AG08396 (cell line): ENCODE results near the gene CAMKMT.

ENCODE experiments used
- DNase-seq: peaks from one replicate; pipeline ENCODE4 v3.0.0; 2012; ENCODE audit warnings: low spot score, mixed read lengths

The CAMKMT gene

DNA sequence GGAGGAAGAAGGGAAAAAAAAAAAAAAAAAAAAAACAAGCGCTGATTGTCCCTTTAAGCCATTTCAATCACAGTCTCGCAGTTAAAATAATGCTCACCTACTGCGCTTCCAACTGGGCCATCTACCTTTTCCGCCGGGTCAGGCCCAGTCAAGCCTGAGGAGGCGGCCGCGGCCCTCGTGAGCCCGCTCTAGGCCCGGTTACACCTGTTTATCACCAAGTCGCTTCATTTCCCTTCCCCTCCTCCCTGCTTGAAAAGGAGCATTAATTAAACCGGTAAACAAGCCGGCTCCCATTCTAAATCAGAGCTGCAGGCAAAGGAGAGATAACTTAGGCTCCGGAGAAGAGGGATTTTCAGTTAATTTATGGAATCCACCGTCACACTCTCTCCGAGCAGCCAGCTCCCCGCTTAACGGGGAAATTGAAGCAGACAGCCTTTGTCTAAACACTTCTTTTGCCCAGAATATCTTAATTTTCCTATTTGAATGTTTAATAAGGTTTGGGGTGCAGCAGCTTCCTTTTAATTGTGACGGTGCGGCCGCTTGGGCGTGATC lies 439.6 kb downstream of the CAMKMT start:
- DNase-seq = no peak

DNA sequence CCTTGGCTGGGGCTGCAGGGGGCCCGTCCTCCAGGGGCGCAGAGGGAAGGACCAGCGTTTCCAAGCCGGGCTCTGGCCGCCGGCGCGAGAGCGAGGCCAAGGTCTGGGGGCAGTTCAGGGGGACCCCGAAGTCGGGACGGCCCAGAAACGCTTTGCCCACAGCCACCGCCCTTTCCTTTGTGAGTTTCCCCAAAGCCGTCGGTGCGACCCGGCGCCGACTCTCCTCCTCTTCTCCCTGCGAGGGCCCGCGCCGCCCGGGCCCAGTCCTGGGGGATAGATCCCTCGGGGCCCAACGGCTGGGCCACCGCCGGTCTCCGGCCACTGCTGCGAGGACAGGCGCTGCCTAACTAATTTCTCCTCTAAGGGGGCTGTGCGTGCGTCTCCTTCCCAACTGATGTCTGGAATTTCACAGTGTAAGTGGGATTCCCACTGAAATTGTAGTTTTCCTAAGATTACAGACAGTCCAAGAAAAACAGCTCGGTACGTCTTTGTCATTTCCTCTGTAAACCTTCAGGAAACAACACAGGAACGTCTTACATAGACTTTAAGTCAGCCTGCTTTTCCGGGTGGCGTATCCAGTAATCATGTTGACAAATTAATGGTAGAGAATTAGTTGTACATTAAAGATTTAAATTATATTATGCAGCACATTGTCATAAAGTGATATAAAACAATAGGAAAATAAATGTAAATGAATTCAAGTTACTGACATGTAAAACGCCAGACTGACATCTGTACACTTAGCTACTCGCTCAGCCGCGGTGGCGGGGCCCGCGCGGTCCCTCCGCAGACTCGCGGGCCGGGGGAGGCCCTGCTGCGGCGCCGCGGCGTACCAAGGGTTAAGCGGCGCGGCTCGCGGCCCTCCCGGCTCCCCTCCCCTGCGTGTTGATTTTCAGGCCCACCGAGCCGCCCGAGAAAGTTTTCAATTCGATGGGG lies 440.4 kb downstream of the CAMKMT start:
- no peak for DNase-seq

DNA sequence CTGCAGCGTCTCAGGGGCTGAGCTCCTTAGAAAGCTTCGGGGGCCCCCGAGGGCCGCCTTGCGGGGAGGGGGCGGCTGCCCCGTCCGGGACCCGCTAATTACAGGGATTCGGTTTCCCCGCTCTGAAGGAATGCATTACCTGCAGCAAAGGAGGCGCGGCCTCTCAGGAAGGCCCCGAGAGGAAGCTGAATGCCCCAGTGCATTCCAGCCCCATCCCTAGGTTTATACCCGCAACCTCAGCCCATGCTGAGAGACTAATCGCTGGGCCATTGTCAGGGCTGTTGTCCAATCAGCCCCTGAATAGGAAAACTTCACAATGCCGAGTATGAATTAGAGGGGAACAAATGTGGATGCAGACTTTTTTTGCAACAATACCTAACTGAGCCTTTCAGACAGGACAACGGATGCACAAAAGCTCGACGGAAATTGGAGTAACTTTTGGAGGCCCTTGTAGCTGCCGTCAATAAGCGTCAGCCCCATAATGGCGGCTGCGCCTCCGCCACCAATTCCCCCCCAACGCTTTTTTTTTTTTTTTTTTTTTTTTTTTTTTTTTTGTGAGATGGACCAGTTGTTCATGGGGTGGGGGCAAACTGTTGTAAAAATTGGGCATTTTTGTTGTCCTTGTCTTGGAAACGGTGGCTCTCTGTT lies 441.2 kb downstream of the CAMKMT start:
- DNase-seq = no peak

DNA sequence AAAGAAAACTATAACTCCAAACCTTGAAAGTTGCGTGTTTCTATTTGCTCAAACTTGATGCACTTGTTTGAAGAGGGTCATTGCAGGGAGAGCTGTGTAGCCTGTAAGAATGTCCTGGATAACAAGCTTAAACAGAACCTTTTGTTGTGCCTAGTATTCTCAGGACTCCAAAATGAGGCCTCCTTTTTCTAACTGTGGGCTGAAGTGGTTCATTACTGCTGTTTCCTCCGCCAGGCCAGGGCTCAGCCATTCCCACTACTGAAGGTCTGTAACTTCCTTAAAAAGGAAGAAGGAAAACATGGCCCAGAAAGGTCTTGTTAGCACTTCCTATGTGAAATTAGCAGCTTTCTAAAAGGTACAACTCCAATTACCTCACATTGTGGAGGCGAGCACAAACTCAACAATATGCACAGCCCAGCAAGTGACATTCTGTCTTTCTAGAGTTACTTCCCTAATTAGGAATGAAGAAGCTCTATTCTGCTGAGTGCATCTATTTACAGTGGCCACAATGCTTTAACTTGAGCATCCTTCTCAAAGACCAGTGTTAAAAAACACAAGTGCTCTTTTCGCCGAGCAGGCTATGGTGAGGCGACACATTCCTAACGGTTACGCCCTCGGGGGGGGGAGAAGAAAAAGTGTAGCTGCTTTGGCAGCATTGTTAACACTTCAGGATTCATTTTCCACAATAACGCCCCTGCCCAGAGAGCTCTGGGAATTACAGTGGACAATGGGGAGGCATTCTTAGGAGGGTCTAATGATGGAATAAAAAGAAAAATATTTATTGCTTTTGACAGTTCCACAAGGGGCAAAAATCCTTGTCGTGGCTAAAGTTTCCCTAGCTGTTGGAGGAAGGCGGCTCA lies 442.9 kb downstream of the CAMKMT start:
- no peak for DNase-seq

DNA sequence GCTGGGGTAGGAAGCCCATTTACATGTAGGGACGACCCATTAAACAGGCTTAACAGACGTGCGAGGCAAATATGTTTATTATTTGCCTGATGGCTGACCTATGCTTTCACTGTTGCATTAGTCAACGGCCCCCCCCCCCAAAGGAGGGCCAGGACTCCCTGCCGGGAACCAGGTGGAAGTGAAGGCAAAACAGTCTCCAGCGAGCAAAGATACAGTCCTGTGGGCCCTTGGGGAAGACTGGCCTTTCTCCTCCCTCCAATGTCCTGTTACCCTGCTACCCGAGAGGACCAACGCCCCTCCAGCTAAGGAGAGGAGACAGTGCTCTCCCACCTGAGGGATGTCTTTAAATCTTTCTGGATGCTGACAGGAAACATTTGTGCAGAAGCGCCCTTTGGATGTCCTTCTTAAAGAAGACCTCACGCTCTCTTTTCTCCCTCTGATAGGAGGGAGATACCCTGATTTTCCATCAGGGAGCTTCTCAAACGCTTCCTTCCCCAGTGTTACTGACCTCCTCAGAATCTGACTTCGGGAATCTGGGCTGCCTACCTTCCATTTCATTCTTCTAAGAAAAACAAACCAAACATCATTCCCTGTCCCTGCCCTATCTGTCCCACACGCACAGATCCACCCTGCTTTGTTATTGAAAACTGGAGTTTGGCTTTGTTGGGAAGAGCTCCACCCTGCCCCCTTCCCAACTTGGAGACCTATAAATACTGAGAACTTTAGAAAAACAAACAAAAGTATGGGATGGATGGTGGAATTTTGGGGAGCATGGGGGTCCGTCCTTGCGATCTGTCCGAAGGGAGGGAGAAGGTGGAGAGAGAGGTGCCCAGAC lies 443.9 kb downstream of the CAMKMT start:
- DNase-seq = no peak

DNA sequence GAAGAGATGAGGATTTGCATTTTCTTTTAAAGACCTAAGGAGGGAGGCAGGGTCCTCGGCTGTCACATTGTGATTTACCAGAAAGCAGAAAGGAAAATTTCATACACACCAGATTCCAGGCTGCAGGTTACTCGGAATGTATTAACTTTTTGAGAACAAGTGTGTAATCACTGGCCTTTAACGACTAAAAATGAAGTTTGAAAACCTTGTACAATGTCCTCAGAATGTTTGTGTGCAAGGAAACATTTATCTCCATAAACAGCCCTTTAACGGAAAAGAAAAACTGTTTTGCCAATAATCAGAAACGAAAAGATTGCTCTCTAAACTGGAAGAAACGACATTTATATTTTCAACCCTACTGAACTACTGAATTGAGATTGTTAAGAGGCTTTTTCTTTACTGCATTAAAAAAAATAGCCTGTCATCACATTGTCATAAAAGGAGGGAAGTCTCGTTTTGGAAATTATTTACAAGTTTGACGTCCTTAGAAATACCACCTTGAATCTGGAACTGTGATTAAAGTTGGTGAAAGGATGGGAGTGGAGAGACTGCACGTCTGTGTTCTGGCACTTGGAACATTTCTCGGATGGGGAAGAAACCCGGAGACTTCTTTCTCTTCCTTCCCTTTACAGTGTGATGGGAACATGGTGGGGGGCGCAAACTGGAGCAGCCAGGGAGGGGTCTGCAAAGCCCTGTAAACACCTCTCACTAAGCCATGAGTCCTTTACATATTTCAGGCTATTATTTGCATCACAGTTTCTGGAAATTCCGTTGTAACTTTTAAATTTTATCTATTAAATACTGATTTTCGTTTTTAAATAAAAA lies 445.7 kb downstream of the CAMKMT start:
- DNase-seq = no peak

DNA sequence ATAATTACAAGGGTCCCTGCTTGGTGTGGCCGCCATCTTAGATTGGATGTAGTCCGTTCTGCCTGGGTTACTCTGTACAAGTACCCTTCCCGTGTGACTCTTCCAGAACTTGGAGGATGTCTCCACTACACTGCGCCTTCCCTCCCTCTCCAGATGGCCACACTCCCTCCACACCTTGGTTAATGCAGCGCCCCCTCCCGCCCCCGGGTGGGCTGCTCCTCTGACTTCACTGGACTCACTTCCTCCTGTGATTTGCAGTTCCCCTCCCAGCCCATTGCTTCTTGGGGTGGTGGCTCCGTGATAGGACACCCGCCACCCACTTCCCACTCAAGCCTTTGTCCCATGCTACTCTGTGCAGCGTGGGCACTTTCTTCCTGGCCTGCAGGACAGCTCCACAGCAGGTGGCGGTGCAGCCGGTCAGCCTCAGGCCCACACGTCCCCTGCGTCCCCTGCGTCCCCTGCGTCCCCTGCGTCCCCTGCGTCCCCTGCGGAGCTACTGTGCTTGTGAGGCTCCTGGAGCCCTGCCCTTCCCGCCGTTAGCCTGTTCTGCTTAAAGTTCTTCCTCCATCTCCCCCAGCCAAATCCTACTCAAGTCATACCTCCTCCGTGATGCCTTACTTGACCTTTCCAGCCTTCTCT lies 449.3 kb downstream of the CAMKMT start:
- no peak for DNase-seq

DNA sequence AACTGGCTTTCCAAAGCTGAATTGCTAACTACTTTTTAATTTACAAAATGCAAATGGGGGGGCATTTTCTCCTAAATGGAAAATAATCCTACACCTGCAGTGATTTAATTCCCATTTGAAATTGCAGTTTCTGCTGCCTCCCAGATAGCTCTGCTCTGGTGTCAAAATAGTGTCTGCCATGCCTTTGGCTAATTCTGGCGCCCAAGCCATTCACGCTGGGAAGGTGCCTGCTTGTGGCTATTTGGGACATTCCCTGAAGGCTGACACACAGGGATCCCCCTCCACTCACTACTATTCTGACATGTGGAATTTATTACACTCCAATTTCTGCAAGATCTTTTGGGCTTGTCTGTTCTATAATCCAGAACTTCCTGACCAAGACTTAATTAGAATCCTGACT lies 451.4 kb downstream of the CAMKMT start:
- DNase-seq = no peak

DNA sequence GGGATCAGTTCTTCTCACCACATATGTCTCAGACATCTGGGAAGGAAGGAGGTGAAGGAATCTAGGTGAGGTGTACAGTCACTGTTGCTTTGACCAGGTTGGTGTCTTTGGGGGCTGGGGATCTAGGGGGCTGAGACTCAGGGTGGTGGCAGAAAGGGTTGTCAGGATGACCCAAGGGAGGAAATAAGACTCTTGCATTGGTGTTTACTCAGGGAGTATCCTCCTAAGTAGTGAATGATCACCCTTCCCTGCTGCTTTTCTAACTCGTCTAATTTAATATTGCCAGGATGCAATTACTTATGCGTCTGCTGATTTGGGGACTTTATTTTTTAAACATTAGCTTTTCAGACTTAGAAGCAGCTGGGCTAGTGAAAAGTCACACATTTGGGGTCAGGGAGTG lies 451.9 kb downstream of the CAMKMT start:
- DNase-seq = no peak

DNA sequence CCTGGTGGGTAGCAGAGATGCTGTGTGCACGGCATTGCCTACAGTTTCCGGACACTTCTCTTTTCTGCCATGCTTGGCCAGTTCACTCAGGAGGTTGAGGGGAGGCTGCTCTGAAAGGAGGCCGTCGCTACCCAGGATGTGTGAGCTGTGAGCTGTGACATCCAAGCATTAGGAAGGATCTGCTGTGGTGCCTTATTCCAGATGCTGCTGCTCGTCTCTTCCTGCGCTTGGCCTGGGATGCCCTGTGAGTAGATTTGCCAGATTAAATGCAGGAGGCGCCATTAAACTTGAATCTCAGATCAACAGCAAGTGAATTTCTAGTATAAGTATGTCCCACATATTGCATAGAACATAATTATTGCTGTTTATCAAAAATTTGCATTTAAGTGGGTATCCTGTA lies 455.5 kb downstream of the CAMKMT start:
- no peak for DNase-seq

DNA sequence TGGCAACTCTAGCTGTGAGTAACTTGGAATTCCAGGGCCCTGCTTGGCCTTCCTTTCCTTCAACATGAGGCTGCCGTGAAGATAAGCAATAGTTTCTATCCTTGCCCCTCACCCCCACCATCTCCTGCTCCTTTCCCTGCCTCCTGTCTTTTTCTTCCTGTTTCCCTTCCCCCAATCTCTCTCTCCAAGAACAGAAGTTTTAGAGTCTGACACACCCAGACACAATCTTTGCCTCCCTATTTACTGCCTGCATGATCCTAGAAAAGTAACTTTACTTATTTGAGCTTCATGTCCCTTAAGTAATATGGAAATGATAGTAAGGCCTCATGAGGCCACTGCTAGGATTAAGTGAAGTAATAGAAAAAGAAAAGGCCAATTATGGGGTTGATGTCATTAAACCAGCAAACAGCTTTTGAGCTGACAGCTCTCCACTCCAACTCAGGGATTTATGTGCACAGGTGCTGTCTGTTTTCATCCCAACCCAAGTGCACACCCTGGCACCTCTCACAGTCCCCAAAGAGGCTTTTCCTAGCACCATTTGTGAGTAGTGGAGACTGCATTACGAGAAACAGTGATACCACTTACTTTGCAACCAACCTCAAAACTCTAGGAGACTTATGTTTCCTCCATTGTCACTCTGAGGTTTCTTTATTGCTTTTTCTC lies 456.1 kb downstream of the CAMKMT start:
- no peak for DNase-seq

DNA sequence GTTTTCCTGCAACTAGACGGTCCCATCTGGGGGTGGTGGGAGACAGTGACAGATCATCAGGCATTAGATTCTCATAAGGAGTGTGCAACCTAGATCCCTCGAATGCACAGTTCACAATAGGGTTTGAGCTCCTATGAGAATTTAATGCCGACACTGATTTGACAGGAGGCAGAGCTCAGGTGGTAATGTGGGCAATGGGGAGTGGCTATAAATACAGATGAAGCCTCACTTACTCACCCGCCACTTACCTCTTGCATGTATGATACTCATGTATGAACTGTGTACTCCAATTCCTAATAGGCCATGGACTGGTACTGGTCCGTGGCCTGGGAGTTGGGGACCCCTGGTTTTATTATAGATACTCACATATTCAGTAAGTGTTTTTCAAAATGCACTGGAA lies 457.3 kb downstream of the CAMKMT start:
- DNase-seq = no peak

DNA sequence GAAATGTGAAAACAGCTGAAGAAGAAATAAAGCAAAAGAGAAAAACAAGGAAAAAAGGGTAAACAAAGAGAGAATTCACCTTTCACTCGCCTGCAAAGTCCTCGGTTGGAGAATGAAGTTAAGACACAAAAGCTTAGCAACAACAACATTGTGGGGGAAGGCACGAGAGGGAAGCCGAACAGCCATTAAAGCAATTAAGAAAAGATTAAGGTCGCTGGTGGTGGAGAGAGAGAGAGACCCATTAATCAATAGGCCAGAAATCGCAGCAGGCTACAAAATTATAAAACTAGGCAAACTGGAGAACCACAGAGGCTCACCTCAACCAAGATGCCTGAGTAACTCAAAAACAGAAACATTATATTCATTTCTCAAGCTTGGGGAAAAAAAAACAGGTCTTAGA lies 459.8 kb downstream of the CAMKMT start:
- DNase-seq = no peak

DNA sequence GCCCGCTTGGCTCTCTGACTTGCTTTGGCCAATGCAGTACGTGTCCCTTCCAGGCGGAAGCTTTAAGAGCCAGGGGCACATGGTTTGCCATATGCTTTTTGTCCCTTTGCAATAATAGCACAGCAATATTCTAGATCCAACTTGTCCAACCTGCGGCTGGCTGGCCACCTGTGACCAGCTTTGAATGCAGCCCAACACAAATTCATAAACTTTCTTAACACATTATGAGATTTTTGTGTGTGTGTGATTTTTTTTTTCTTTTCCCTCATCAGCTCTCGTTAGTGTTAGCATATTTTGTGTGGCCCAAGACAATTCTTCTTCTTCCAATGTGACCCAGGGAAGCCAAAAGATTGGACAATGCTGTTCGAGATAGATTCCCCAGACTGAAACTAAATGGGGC lies 460.4 kb downstream of the CAMKMT start:
- DNase-seq = no peak
